Liver (tissue), 3 donors: ENCODE results near the gene S100A5.

ENCODE experiments used
- CTCF ChIP-seq: fragments of 150-350 bp; IDR thresholded peaks from 2 replicates; pipeline ENCODE4 v1.5.1; 2017; ENCODE audit warnings: improper control_type of control experiment, low read depth, low read length; ENCODE audit not compliant: missing input control
- JUND ChIP-seq, 2 donors: IDR thresholded peaks; 2 replicates each; pipeline ENCODE4 v1.6.1; 2016; ENCODE audit warnings: antibody characterized with exemption in 2 of 2
- RAD21 ChIP-seq, 2 donors: IDR thresholded peaks; 2 replicates each; pipeline ENCODE4 v1.6.1; 2016; ENCODE audit warnings: antibody characterized with exemption in 2 of 2, mild to moderate bottlenecking in 2 of 2
- REST ChIP-seq: IDR thresholded peaks from 2 replicates; pipeline ENCODE4 v1.6.1; 2016; ENCODE audit warnings: antibody characterized with exemption, mild to moderate bottlenecking
- TAF1 ChIP-seq: conservative IDR thresholded peaks from 2 replicates; pipeline ENCODE4 v1.6.1; 2016; ENCODE audit warnings: antibody characterized with exemption, mild to moderate bottlenecking
- YY1 ChIP-seq: IDR thresholded peaks from 2 replicates; pipeline ENCODE4 v1.6.1; 2016; ENCODE audit warnings: antibody characterized with exemption, mild to moderate bottlenecking
- donor health status: healthy.
- donor health status: healthy.

GRCh38 chr1:153510984-153511410, 29.7 kb downstream of the S100A5 start:
- TF ChIP-seq CTCF (peak; percentile 77), RAD21 (IDR thresholded peaks at IDR 0.05) (peak; percentile 91 to 92), YY1 (no peak), JUND (IDR thresholded peaks at IDR 0.05) (no peak), REST (no peak), TAF1 (no peak)
